GM19395 (cell line): ENCODE results near the gene LRMDA.

ENCODE experiments used
- ATAC-seq: cut with Tn5 transposase; IDR thresholded peaks from one replicate; pipeline ENCODE4 v1.9.1; 2021; ENCODE audit warnings: mild to moderate bottlenecking, moderate library complexity; ENCODE audit not compliant: unreplicated experiment

LRMDA gene

GRCh38 chr10:76548716-76549115, 1117.3 kb downstream of the LRMDA start:
- ATAC-seq = no peak

- no peak for ATAC-seq
Measured at GRCh38 chr10:76549171-76549570, 1117.7 kb downstream of the LRMDA start.

- ATAC-seq = no peak
Measured at GRCh38 chr10:76550806-76551205, 1119.4 kb downstream of the LRMDA start.

- no peak for ATAC-seq
Measured at GRCh38 chr10:76552091-76552873, 1120.9 kb downstream of the LRMDA start.

DNA sequence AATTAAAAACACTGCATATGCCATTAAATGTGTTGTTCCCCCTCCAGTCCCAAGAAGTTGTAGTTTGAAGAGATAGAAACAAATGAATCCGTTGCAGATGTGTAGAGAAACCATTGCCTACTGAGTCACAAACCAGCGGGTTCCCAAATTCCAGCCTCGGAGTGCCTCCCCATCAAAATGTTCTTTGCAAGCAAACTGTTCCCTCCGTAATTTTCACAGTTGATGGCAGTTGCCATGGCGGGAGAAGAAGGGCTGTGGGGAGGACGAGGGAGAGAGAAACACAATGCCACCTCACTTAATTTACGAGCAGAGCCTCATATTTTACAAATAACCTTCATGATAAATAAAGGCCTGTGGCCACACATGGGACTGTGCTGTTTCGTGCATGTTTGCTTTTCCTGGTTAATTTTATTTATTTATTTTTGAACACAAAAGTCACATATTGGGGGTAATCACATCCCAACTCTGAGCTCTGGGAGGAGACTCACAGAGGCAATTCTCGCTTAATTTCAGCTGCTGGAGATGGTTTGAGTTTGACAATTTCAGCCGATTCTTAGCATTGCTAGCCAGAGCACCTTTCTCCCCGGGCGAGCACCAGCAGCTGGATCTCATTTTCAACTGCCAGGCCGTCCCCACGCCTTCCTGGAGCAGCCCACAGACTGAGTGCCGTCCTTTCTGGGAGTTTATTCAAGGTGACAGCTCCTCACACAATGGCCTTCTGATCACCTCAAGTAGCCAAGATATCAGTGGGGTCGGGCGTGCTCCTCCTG, 1122.0 kb downstream of the LRMDA start:
- no peak for ATAC-seq

- ATAC-seq = no peak
Measured at GRCh38 chr10:76554033-76554408, 1122.6 kb downstream of the LRMDA start.

GRCh38 chr10:76554478-76554877, 1123.1 kb downstream of the LRMDA start:
- ATAC-seq = no peak

GRCh38 chr10:76555067-76555670, 1123.7 kb downstream of the LRMDA start:
- ATAC-seq = no peak

DNA sequence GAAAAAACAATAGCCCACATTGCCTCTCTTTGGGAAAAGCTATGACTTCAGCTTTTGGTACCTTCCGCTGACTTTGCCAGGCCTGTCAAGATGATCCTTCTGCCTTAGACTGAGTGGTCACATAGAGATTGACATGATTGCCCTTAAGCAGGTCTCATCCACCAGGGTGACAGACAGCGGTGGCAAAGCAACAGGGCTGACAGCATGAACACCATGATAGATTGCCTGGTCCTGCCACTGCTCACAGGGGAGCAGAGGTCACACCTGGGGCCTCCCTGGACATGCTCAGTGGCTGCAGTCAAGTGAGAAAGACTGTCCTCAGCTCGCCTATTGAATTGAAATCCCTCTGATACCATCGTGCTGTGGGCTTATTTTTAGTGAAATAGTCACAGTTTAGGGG, 1125.9 kb downstream of the LRMDA start:
- no peak for ATAC-seq

DNA sequence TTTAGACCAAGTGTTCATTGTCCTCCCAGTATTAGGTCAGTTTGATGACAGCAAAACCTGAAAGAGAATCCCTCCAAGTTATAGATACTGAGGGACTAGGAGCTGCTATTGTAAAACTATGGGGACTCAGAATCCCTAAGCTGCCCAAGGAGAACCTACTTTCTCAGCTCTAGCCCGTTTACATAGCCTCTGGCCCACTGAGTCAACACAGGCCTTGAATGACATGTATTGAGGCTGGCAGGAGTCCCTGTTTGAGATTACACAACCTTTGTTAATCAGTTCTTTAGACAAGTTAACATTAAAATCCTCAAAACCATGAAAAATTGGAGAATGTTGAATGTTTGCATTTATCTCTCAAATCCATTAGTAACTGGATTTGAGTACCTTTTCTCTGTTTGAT, 1127.2 kb downstream of the LRMDA start:
- no peak for ATAC-seq

GRCh38 chr10:76558996-76559891, 1127.8 kb downstream of the LRMDA start:
- ATAC-seq = no peak

- ATAC-seq = no peak
Measured at GRCh38 chr10:76559892-76560220, 1128.4 kb downstream of the LRMDA start.

DNA sequence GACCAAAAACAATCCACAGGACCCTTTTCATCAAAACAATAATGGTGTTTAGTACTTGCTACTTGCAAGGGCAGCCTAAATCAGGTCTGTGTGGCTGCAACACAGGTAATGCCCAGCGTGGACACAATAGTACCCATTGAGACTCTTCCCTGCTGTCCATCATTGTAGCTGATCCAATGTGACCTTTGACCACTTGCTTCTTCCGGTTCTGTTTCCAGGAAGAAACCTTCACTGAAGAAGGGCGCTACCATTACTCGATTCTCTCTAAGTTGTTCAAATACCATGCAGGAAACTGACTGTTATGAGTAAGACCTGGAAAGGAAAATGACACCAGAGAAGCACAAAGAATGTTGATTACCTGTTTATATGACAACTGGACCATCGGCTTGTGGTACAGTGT, 1128.9 kb downstream of the LRMDA start:
- no peak for ATAC-seq

- ATAC-seq = no peak
Measured at GRCh38 chr10:76563286-76563685, 1131.9 kb downstream of the LRMDA start.

GRCh38 chr10:76572021-76572420, 1140.6 kb downstream of the LRMDA start:
- no peak for ATAC-seq

GRCh38 chr10:76576276-76576962, 1145.0 kb downstream of the LRMDA start:
- no peak for ATAC-seq

GRCh38 chr10:76577455-76577854, 1146.0 kb downstream of the LRMDA start:
- ATAC-seq = no peak

- no peak for ATAC-seq
Measured at GRCh38 chr10:76581506-76582256, 1150.3 kb downstream of the LRMDA start.

GRCh38 chr10:76582531-76582930, 1151.1 kb downstream of the LRMDA start:
- no peak for ATAC-seq

- no peak for ATAC-seq
Measured at GRCh38 chr10:76583711-76584161, 1152.3 kb downstream of the LRMDA start.
